Ishikawa (cell line): ENCODE data around the gene COPS7A.

Experiments used
- CEBPB ChIP-seq: IDR thresholded peaks from 2 replicates; pipeline ENCODE4 v1.6.1; 2012
- CREB1 ChIP-seq: IDR thresholded peaks from 2 replicates; pipeline ENCODE4 v1.6.1; 2012; ENCODE audit warnings: low read depth
- EGR1 ChIP-seq: IDR thresholded peaks from 2 replicates; pipeline ENCODE4 v1.6.1; 2012
- EP300 ChIP-seq: IDR thresholded peaks from 2 replicates; pipeline ENCODE4 v1.6.1; 2012; ENCODE audit warnings: borderline replicate concordance
- FOXM1 ChIP-seq: IDR thresholded peaks from 2 replicates; pipeline ENCODE4 v1.6.1; 2012; ENCODE audit warnings: low read depth, borderline replicate concordance
- NFIC ChIP-seq: IDR thresholded peaks from 2 replicates; pipeline ENCODE4 v1.6.1; 2012
- RAD21 ChIP-seq: IDR thresholded peaks from 2 replicates; pipeline ENCODE4 v1.6.1; 2012; ENCODE audit warnings: low read depth
- TAF1 ChIP-seq: IDR thresholded peaks from 2 replicates; pipeline ENCODE4 v1.6.1; 2012; ENCODE audit warnings: low read depth, mild to moderate bottlenecking
- TCF12 ChIP-seq: IDR thresholded peaks from 2 replicates; pipeline ENCODE4 v1.6.1; 2012; ENCODE audit warnings: low read depth
- TEAD4 ChIP-seq: IDR thresholded peaks from 2 replicates; pipeline ENCODE4 v1.6.1; 2012
- YY1 ChIP-seq: IDR thresholded peaks from 2 replicates; pipeline ENCODE4 v1.6.1; 2012; ENCODE audit warnings: low read depth
- ZBTB7A ChIP-seq: IDR thresholded peaks from 2 replicates; pipeline ENCODE4 v1.6.1; 2012; ENCODE audit warnings: low read depth
- TF ChIP-seq, protein P1 (sequence below): IDR thresholded peaks from 2 replicates; pipeline ENCODE4 v1.6.1; 2012
- TF ChIP-seq, protein P2 (sequence below): IDR thresholded peaks from 2 replicates; pipeline ENCODE4 v1.6.1; 2012; ENCODE audit warnings: low read depth, mild to moderate bottlenecking
- TF ChIP-seq, protein P3 (sequence below): IDR thresholded peaks from 2 replicates; pipeline ENCODE4 v1.6.1; 2012

The COPS7A gene

DNA sequence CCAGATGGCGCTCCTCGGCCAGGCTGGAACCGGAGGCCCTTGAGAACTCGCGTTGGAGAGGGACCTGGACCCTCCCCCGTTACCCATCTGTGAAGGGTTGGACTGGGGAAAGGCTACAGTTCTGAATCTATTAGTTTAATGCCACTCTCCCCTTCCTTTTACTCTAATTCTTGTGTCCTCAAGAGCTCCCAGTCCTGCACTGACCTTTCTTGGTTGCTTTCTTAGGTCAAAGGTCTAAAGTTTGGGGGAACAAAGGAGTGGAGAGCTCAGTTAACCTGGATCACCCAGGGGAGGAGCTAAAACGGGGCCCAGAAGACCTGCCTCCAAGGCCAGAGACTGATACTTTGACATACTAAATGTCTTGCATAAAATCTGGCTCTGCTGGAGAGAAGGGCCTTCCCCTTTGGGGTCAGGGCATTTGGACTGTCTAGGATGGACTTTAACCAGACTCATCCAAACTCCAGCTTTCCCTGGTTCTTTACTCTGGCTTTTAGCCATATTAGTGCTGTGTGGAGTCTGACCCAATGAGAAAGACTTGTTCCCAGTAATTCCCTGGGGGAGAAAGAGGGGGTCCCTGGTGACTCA, 30.0 kb downstream of the COPS7A start:
- TF ChIP-seq, protein P1, sequence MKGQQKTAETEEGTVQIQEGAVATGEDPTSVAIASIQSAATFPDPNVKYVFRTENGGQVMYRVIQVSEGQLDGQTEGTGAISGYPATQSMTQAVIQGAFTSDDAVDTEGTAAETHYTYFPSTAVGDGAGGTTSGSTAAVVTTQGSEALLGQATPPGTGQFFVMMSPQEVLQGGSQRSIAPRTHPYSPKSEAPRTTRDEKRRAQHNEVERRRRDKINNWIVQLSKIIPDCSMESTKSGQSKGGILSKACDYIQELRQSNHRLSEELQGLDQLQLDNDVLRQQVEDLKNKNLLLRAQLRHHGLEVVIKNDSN: no peak
- TF ChIP-seq YY1: 0 out of 2 replicates have a peak, but pooled peaks have one; percentile 6
- TF ChIP-seq RAD21: peak; percentile 99

DNA sequence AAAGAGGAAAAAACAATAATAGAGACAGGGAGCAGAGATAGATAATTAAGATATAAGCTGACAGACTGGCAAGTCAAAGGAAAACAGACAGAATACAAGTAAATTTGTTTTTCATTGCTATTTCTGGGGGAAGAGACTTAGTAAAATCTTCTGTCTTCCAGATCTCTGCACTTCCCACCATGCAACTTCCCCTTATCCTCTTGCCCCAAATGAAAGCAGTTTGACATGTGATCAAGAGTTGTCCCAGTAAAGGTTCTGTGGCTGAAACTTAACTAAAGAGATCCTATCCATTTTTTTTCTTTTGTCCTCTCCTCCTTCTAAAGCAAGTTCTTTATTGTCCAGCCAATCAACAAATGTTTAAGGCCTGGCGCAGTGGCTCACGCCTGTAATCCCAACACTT, 30.6 kb downstream of the COPS7A start:
- TF ChIP-seq, protein P1: no peak
- TF ChIP-seq TEAD4 (no peak), RAD21 (no peak), YY1 (no peak), ZBTB7A (no peak), EP300 (no peak), CREB1 (no peak), EGR1 (no peak), TCF12 (no peak)
- TF ChIP-seq, protein P2, sequence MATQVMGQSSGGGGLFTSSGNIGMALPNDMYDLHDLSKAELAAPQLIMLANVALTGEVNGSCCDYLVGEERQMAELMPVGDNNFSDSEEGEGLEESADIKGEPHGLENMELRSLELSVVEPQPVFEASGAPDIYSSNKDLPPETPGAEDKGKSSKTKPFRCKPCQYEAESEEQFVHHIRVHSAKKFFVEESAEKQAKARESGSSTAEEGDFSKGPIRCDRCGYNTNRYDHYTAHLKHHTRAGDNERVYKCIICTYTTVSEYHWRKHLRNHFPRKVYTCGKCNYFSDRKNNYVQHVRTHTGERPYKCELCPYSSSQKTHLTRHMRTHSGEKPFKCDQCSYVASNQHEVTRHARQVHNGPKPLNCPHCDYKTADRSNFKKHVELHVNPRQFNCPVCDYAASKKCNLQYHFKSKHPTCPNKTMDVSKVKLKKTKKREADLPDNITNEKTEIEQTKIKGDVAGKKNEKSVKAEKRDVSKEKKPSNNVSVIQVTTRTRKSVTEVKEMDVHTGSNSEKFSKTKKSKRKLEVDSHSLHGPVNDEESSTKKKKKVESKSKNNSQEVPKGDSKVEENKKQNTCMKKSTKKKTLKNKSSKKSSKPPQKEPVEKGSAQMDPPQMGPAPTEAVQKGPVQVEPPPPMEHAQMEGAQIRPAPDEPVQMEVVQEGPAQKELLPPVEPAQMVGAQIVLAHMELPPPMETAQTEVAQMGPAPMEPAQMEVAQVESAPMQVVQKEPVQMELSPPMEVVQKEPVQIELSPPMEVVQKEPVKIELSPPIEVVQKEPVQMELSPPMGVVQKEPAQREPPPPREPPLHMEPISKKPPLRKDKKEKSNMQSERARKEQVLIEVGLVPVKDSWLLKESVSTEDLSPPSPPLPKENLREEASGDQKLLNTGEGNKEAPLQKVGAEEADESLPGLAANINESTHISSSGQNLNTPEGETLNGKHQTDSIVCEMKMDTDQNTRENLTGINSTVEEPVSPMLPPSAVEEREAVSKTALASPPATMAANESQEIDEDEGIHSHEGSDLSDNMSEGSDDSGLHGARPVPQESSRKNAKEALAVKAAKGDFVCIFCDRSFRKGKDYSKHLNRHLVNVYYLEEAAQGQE: no peak

DNA sequence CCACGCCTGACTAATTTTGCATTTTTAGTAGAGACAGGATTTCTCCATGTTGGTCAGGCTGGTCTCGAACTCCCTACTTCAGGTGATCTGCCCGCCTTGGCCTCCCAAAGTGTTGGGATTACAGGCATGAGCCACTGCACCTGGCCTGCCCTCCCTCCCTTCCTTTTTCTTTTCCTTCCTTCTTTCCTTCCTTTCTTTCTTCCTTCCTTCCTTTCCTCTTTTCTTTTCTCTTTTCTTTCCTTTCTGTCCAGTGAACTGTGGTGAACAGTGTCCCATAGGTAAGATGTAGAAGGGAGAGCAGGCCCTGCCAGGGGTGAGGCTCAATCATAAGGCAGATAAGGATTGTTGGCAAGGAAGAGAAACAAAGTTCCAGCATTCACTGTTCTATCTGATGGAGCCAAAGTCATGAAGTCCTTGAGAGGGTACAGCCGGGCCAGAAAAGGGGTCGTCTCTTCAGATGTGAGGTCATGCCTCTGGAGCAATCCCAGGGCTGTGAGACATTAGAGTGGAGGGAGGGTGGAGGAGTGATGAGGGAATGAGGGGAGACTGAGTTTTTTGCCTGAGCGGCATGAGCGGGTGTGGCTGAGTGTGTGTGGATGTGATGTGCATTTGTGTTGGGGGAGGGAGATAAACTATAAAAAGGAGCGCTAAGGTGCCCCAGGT, 33.3 kb downstream of the COPS7A start:
- TF ChIP-seq CREB1 (no peak), CEBPB (no peak), YY1 (no peak), TAF1 (no peak), RAD21 (no peak)

DNA sequence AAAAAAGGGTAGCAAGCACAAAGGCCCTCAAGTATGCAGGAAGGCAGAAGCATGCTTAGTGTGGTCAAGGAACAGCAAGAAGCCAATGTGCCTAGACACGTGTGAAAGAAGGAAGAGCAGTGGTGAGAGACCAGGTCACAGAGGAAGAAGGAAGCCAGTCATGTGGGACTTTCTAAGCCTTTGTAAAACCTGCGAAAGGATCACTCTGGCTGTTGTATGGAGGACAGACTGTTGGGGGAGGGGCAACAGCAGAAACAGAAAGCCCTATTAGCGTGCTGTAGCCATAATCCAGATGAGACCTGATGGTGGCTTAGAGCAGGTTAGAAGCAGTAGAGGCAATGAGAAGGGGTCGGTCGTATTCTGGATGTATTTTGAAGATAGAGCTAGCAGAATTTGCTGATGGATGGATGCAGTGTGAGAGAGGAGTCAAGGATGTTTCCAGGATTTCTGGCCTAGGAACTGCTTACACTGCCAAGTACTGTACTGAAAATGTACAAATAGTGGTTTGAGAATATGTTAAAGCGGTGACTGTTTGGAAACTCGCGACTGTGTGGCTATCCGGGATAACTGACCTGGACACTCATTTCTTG, 34.8 kb downstream of the COPS7A start:
- TF ChIP-seq TCF12: no peak
- no peak for TF ChIP-seq EP300
- TF ChIP-seq TEAD4: no peak
- no peak for TF ChIP-seq TAF1
- TF ChIP-seq RAD21: no peak
- no peak for TF ChIP-seq EGR1
- TF ChIP-seq, protein P3, sequence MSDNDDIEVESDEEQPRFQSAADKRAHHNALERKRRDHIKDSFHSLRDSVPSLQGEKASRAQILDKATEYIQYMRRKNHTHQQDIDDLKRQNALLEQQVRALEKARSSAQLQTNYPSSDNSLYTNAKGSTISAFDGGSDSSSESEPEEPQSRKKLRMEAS: no peak
- TF ChIP-seq, protein P2: no peak
- no peak for TF ChIP-seq NFIC
- TF ChIP-seq, protein P1: no peak
- TF ChIP-seq FOXM1: no peak
- no peak for TF ChIP-seq CREB1
- TF ChIP-seq YY1: no peak
- no peak for TF ChIP-seq ZBTB7A
- TF ChIP-seq CEBPB: no peak

DNA sequence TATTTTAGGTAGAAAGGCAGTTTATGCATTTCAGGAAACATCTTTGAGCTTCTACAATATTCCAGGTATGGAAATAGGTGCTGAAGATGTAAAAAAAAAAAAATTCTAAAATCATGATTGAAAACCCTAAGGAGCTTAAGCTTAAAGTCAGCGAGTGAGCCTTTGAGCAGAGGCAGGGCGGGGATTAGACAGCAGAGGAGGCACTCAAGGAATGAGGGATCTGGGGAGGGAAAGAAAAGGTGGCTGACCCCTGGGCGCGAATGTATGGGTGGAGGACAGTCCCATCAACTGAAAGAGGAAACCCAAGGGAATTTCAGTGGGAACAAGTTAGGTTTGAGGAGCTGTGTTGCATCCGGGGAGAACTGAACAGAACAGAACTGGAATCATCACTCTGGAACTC, 35.9 kb downstream of the COPS7A start:
- TF ChIP-seq TCF12 (no peak), TEAD4 (no peak), CEBPB (no peak), ZBTB7A (no peak), EGR1 (no peak), NFIC (no peak), RAD21 (no peak), FOXM1 (no peak)
- TF ChIP-seq, protein P2: no peak
